HG03342 (cell line): Measurements from ENCODE around the gene MRAS.
"Not testable (repeated sequence)": the region's sequence is repeated elsewhere in the genome, so short reads cannot be mapped to it uniquely, and the experiment has no call there.

Experiments used
- ATAC-seq: cut with Tn5 transposase; IDR thresholded peaks from one replicate; pipeline ENCODE4 v1.9.1; 2021; ENCODE audit warnings: mild to moderate bottlenecking, moderate library complexity; ENCODE audit not compliant: unreplicated experiment

The MRAS gene

GRCh38 chr3:138442433-138442832 is 94.1 kb downstream of the MRAS start:
- ATAC-seq, result no peak

GRCh38 chr3:138443091-138443490 is 94.7 kb downstream of the MRAS start:
- ATAC-seq, result no peak

- no peak for ATAC-seq
These were observed 95.4 kb downstream of the MRAS start for GRCh38 chr3:138443521-138444503.

GRCh38 chr3:138445236-138445635 is 96.9 kb downstream of the MRAS start:
- ATAC-seq, result no peak

GRCh38 chr3:138445654-138446053 is 97.3 kb downstream of the MRAS start:
- no peak for ATAC-seq

- ATAC-seq, result no peak
These were observed 100.3 kb downstream of the MRAS start for GRCh38 chr3:138448631-138449030.

GRCh38 chr3:138449490-138449889 is 101.1 kb downstream of the MRAS start:
- ATAC-seq, result no peak

GRCh38 chr3:138450181-138450580 is 101.8 kb downstream of the MRAS start:
- ATAC-seq, result no peak

- ATAC-seq, result no peak
These were observed 102.5 kb downstream of the MRAS start for GRCh38 chr3:138450704-138451424.

GRCh38 chr3:138451595-138452162 is 103.3 kb downstream of the MRAS start:
- no peak for ATAC-seq

- ATAC-seq, result no peak
These were observed 104.1 kb downstream of the MRAS start for GRCh38 chr3:138452436-138452835.

- ATAC-seq, result not testable (repeated sequence)
These were observed 105.6 kb downstream of the MRAS start for GRCh38 chr3:138453940-138454339.
